T-helper 9 cell (primary cell): ENCODE data around the gene MRPL4.

Source experiments
- DNase-seq: peaks from one replicate; pipeline ENCODE4 v3.0.0-alpha.2; 2020

The MRPL4 gene

DNA sequence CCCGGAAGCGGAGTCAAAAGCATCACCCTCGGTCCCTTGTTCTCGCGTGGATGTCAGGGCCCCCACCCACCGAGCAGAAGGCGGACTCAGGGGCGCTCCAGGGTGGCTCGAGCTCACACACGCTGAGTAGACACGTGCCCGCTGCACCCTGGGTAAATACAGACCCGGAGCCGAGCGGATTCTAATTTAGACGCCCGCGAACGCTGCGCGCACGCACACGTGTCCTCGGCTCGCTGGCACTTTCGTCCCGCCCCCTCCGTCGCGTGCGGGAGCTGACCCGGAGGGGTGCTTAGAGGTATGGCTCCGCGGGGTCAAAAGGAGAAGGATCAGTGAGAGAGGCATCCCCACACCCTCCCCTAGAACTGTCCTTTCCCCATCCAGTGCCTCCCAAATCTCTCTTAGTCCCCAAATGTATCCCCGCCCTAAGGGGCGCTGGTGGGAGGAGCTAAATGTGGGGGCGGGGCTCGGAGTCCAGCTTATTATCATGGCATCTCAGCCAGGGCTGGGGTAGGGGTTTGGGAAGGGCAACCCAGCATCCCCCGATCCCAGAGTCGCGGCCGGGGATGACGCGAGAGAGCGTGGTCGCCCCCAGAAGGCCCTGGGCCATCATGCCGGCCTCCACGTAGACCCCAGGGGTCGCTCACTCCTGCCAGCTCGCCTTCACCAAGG lies 37.3 kb downstream of the MRPL4 start:
- DNase-seq, result peak; percentile 43

DNA sequence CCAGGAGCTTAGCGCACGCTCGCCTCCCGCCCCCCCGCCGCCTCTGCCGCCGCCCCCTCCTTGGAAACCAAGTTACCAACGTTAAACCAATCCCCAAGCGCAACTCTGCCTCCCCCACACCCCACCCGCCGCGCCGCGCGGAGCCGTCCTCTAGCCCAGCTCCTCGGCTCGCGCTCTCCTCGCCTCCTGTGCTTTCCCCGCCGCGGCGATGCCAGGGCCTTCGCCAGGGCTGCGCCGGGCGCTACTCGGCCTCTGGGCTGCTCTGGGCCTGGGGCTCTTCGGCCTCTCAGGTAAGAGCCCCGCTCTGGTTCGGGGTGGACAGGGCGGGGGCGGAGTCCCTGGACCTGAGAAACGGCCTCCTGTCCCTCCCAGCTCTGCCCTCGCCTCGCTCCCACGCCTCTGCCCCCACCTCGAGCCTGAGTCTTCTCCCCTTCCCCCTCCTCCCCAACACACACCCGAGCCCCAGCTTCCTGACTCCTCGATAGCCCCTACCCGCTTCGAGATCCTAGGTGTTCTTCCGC lies 37.9 kb downstream of the MRPL4 start, which contains the start of gene ICAM5:
ICAM5 (plus strand) TSS at position 117 of the 521 bp plus-strand sequence; CDS start at position 209, 92 bp downstream.
- DNase-seq, result no peak

DNA sequence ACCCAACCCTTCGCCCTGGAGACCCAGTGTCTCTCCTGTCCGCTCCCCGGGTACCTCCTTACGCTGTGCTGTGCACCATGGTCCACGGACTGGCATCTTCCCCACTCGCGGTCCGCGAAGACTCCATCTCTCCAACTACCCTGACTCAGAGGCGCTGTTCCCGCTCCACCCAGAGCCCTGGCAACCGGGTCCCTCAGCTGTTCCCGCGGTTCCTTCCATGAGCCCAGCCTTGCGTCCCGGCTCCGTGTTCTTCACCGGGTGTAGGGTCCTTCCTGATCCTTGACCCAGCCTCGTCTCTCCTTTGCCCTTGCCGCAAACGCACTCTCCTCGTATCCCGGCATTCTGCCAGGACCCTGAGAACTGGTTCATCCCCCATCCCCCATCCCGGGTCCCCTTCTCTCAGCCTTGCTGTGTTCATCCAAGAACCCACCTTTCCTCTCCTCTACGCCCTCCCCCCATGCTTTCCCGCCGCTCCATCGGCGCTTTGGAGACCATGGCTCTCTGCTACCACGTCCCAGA lies 38.4 kb downstream of the MRPL4 start:
- no peak for DNase-seq

- peak; percentile 34 for DNase-seq
Observed at GRCh38 chr19:10290876-10291553, 39.0 kb downstream of the MRPL4 start.

DNA sequence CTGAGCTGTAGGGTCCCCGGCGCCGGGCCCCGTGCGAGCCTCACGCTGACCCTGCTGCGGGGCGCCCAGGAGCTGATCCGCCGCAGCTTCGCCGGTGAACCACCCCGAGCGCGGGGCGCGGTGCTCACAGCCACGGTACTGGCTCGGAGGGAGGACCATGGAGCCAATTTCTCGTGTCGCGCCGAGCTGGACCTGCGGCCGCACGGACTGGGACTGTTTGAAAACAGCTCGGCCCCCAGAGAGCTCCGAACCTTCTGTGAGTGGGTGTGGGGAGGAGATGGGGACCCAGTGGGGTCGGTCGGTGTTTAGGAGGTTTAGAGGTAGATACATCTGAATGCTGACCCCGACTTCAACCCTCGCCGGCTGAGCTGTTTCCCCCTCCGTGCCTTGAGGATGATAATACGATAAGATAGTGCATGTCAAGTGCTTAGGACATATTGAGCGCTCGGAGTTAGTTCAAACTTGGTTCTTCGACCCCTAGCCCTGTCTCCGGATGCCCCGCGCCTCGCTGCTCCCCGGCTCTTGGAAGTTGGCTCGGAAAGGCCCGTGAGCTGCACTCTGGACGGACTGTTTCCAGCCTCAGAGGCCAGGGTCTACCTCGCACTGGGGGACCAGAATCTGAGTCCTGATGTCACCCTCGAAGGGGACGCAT lies 39.7 kb downstream of the MRPL4 start:
- no peak for DNase-seq

DNA sequence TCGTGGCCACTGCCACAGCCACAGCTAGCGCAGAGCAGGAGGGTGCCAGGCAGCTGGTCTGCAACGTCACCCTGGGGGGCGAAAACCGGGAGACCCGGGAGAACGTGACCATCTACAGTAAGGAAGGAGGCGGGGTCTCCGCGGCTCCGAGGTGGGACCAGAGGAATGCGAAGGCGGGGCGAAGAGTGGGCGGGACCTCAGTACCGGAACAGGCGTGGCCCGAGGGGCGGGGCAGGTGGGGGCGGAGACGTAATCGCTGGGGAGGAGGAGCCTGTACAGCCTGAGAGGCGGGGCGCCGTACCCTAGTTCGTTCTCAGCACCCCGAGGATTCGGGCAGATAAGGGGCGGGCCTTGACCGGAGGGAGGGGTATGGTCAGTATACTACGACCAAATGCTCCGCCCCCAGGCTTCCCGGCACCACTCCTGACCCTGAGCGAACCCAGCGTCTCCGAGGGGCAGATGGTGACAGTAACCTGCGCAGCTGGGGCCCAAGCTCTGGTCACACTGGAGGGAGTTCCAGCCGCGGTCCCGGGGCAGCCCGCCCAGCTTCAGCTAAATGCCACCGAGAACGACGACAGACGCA lies 40.3 kb downstream of the MRPL4 start:
- peak; percentile 54 for DNase-seq

DNA sequence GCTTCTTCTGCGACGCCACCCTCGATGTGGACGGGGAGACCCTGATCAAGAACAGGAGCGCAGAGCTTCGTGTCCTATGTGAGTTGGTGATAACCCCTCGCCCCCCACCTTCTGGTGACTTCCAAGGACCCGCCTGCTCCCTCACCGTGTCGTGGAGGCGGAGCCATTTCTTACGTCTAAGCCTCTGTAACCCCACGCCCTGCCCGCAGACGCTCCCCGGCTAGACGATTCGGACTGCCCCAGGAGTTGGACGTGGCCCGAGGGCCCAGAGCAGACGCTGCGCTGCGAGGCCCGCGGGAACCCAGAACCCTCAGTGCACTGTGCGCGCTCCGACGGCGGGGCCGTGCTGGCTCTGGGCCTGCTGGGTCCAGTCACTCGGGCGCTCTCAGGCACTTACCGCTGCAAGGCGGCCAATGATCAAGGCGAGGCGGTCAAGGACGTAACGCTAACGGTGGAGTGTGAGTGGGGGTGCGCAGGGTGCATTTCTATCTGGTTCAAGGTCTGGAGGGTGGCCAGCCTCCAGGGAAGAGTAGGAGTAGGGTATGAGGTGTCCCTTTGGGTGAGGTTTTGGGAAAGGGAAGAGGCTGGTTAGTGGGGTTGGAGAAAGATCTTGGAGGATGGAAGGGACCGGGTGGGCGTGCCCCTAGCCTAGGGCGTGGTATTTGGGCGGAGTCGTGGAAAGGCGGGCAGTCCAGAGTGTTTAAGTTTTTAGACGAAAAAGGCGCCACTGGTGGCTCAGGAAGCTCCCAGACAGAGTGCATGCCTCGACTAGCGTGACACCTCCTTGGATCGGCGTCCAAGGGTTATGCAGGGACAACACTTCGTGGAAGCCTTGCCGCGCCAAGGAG lies 41.0 kb downstream of the MRPL4 start:
- no peak for DNase-seq

DNA sequence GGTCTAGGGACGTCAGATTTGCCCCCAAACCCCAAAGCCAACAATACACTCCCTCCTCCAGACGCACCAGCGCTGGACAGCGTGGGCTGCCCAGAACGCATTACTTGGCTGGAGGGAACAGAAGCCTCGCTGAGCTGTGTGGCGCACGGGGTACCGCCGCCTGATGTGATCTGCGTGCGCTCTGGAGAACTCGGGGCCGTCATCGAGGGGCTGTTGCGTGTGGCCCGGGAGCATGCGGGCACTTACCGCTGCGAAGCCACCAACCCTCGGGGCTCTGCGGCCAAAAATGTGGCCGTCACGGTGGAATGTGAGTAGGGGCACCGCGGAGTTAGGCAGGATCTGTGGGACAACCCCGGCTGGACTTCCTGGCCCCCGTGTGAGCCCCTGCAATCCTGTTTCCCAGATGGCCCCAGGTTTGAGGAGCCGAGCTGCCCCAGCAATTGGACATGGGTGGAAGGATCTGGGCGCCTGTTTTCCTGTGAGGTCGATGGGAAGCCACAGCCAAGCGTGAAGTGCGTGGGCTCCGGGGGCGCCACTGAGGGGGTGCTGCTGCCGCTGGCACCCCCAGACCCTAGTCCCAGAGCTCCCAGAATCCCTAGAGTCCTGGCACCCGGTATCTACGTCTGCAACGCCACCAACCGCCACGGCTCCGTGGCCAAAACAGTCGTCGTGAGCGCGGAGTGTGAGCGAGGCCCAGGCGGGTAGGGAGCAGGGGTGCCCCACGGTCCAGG lies 41.8 kb downstream of the MRPL4 start:
- DNase-seq, result no peak

DNA sequence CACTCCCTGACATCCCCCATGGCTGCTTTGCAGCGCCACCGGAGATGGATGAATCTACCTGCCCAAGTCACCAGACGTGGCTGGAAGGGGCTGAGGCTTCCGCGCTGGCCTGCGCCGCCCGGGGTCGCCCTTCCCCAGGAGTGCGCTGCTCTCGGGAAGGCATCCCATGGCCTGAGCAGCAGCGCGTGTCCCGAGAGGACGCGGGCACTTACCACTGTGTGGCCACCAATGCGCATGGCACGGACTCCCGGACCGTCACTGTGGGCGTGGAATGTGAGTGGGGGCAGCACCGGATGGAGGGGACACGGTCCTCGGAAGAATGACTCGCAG lies 42.3 kb downstream of the MRPL4 start:
- no peak for DNase-seq

- DNase-seq, result peak; percentile 58
Observed at GRCh38 chr19:10295305-10295846, 43.4 kb downstream of the MRPL4 start.

- DNase-seq, result no peak
Observed at GRCh38 chr19:10295847-10296591, 44.0 kb downstream of the MRPL4 start.

DNA sequence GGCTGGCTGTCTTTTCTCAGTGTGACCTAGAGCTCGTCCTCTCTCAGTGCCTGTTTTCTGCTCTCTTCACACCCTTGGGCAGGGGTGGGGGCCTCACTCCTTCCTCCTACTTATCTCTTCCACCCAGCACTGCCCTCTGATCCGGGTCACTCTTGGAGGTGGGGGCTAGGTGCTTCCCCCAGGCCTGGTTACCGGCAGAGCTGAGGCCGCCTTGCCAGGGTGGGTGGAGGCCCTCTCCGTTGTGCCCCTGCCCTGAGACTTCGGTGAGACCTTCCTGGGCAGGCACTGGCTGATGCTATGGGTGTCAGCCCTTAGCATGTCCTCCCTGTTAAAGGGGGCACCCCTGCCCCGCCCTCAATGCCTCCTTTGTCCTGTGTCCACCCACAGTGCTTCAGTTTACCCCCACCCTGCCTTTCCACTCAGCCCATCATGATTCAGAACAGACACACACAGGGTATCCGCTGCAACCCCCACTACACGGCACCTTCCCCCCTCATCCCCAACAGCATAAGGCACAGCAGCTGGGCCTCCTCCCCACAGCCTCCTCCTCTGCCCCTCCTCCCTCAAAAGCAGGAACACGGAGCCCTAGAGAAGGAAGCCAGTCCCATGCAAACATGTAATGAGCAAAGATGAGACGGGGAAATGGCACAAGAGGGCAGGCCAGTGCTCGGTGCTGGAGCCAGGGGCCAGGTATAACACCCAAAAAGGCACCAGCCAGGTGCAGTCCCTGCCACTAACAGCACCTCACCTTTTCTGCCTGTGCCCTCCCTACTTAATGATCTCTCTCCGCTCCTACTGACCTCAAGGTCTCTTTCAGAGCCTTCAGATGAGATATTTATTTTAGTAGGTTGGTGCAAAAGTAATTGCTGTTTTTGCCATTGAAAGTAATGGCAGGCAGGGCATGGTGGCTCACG lies 47.8 kb downstream of the MRPL4 start:
- no peak for DNase-seq

- DNase-seq, result no peak
Observed at GRCh38 chr19:10305139-10305806, 53.3 kb downstream of the MRPL4 start.

DNA sequence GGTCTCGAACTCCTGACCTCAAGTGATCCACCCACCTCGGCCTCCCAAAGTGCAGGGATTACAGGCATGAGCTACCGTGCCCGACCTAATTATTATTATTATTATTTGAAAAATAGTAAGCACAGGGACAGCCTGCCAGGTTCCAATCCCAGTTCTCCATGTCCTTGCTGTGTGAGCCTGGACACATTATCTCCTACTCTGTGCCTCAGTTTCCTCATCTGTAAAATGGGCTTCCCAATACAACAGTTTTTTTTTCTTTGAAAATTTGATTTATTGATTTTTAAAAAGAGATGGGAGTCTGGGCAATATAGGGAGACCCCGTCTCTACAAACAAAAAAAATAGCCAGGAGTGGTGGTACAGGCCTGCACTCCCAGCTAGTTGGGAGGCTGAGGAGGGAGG lies 54.3 kb downstream of the MRPL4 start:
- no peak for DNase-seq

DNA sequence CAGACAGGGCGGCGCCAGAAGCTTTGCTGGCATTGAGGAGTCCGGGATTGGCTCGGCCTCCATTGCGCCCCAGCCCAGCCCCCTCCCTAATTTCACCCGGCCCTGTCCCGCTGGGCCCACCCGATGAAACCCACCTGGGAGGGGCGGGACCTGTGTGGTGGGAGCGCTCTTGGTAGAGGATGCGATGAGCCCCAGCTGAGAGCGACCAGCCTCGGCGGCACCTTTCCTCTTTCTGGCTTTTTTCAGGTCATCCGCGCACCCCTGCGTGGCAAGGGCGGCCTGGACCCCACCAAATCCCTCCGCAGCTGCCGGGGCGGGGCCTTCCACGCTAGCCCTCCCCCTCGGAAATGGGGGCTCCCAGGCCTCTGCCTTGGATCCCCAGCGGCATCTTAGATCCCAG lies 57.4 kb downstream of the MRPL4 start, which contains the start of gene ZGLP1:
ZGLP1 (minus strand) TSS at position 393 of the 400 bp plus-strand sequence.
- no peak for DNase-seq
